HG02610 (cell line): Measurements from ENCODE around the gene DMRTB1.

Experiments
- ATAC-seq: cut with Tn5 transposase; IDR thresholded peaks from one replicate; pipeline ENCODE4 v1.9.1; 2021; ENCODE audit warnings: mild to moderate bottlenecking, moderate library complexity; ENCODE audit not compliant: unreplicated experiment

Gene DMRTB1

DNA sequence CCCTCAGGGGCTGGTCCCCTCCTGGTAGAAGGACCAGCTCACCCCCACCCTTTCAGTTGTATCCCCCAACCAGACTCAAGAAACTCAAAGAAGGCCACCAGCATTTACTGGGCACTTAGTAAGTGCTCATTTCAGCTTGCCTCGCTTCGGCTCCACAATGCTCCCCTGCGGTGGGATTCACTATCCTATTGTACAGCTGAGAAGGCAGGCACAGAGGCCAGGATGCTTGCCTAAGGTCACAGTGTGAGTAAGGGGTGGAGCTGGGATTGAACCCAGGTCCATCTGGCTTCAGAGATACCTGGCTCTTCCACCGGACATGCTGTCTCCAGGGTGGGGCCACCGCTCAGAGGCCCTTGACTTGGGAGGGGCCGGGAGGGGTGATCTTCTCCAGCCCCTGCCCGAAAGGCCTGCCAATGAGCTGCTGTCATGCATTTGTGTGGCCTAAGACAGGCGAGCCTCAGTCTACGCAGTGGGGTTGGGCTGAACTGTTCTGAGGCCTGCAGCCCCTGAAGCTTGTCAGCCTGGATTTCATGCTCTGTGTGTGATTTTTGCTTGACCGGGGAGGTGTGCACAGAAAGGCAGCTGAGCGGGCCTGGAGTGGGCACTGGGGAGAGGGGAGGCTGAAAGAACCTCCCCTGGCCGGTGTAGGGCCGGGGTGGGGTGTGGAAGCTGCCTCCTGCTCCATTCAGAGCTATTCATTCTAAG lies 48.1 kb downstream of the DMRTB1 start:
- no peak for ATAC-seq

DNA sequence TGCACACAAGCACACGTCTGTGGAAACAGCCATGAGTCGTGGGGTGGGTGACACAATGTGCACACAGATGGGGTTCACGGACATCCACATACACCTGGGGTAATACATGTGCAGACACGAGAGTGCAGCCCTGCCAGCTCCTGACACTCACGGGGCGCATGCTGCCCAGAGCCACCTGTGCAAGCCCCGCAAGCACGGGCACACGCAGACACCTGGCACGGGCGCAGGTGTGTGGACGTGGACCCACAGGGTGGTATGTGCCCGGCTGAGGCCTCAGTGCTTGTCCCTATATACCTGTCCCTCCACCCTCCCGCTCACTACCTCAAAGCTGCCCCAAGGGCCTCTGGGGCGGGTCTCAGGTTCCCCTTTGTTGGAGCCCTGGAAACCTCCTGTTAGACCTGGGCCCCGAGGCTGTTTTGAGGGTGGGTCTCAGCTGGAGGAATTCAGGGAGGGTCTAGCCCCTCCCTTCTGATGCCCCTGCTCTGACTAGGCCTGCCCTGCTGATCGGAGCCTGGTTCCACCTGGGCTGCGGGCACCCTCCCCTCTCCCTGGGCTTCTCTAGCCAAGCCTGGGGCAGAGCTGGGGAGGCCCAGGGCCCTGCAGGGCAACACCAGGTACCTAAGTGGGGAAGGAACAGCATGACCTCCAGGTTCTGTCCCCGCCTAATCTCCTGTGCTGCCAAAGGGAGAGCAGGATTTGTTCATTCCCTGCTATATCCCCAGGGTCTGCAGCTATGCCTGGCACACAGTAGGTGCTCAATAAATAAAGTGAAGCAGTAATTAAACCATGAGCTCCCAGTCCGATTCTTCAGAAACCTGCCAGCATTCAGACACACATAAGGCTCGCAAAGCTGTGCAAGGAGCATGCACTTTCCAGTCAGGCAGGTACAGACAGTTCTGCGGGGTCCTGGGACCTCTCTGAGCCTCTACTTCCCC lies 49.1 kb downstream of the DMRTB1 start:
- ATAC-seq: no peak

DNA sequence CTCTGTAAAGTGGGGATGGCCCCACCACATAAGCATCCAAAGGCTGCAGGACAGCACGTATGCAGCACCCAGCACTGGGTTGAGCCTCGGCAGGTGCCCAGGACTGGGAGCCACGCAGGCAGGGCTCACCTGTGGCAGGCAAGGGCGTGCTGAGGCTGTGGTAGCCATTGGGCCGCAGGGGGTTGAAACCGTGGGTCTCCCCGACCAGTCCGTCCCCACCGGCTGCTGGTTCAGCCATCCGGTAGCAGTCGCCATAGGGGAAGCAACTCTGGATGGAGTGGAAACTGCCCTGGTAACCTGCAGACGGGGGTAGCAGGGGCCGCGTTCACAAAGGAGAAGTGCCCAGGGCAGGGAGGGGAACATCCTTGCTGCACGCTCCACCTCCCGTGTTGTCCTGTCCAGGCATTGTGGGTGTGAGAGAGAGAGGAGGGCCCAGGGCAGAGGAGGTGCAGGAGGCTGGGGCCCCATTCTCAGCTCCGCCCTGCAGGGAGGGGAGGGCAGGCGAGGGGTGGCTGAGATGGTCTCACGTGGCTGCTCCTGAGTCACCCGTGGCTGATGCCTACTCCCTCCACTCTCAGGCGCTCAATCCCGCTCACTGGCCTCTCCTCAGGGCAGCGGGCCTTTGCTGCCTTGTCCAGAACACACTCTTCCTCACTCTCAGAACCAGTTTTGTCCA lies 49.9 kb downstream of the DMRTB1 start:
- no peak for ATAC-seq

DNA sequence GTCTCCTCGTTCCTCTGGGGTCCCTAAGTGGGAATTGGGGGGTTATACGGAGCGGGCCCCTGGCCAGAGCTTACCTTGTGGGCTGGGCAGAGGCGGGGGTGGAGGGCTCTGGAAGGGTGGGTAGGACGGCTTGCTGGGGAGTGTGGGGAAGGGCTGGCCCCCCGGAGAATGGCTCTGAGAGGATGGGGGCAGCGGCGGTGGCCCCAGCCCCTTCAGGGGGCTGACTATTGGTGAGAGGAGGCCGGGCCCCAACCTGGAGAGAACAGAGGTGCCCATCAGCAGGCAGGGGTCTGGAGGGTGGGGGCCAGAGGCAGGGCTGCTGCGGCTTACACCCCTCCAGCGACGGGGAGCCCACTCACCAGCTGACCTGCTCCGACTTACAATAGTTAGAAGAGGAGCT lies 50.6 kb downstream of the DMRTB1 start:
- ATAC-seq: no peak

DNA sequence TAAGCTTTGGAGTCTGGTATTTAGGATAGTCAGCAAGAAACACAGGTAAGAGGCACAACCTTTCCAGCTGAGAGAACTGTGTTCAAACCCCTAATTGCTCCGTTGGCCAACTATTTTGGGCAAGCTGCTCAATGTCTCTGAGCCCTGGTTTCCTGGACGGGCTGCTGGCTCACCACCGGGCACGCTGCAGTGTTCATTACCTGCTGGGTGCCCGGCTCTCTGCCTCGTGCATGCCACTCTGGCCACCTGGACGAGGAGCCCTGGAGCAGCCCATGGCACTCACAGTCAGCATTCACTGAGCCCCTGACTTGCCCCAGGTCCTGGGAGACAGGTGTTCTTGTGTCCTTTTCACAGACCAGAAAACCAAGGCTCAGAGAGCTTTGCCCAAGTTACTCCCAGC lies 51.0 kb downstream of the DMRTB1 start:
- ATAC-seq: no peak

DNA sequence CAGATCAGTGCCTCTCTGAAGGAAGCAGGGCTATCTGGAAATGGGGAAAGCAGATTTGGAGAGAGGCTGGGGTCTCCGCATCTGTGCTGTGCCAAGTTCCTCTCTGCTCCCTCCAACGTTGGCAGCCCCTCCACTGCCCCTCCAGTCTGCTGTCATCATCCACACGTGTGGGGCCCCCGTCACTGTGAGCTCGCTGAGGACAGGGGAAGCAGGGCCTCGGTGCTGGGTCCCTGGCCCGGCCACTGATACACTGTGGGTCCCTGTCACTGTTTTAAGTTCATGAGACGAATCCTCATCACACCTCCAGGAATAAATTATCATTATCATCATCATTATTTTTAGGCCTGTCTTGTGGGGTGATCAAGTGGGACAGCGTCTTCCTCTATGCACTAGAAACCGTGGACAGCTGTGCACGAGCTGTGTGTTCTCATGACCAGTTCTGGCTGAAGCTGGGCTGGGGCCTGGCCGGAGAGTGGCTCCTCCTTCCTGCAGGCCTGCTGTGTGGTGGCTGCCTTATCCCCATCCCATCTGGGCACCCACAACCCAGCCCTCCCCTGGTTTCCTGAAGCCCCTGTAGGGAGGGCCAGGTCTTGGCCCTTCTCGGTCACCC lies 52.2 kb downstream of the DMRTB1 start:
- no peak for ATAC-seq

DNA sequence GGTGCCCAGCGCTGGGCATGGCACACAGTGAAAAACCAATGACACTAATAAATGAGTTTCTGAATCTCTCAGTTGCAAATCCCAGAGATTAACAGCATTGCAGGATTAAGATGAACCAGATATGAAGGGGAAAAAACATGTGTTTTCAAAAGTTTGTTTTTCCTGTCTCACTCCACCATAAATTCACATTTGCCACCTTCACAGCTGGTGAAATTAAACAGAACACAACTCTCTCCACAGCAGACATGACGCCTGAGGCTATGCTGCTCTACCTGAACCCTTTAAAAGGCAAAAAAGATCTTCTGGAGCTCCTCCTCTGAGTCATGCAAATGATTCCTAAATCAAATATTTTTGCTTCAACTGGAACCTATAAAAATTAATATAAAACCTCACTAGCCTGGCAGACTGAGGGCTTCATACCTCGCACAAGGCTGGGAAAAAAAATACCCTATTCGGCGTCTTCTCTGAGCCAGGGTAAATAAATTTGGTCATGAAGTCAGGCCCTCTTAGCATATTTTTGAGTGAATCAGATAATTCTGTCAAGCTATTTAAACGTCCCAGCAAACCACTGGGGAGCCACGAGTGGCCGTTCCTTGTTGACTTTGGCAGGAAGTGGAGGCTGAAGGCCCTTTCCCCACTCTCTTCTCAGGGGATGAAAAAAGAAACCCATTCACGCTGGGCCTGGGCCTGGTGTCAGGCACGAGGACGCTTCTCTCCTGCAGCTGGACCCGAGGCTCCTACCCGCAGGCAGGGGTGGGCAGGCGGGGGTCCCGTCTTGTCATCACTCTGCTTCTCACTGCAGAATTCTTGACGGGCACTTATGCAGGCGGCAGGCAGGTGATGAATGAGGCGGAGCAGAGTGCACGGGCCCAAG lies 53.0 kb downstream of the DMRTB1 start:
- no peak for ATAC-seq

DNA sequence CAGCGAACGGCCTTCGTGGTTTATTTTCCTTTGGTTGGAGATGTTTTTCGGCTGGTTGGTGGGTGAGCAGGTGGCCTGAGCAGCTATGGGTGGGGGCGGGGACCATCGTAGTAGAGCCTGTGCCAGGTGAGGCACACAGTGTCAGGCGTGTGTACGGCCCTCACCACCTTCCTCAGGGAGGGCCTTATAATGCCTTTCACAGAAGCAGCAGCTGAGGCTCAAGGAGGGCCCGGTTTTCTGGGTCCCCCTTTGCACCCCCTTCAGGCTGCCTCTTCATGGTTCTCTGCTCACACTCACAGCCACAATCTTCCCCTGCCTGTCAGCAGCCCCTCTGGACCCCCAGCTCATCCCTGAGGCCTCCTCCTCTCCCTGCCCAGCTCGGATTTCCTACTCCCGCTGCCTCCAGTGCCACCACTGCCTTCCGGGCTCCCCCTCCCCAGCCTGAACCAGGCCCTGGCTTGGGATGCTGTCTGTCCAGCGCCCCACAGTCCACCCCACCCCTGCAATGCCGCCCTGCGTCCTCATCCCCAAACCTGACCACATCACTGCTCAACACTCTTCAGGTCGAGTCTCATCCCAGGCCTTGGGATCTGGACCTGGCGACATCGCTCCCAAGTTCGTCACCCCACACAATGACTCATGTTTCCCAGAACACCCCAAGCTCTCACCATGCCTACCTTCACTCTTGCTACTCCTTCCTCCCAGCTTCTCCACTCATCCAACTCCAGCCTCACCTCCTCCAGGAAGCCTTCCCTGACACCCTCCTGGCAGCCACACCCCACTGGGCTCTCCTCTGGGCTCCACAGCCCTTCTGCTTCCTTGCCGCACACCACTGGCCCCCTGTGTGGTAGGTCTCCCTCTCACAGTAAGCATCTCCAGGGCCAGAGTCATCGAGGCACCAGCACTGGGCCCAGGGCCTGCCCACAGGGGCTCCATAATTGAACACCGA lies 53.9 kb downstream of the DMRTB1 start:
- no peak for ATAC-seq

DNA sequence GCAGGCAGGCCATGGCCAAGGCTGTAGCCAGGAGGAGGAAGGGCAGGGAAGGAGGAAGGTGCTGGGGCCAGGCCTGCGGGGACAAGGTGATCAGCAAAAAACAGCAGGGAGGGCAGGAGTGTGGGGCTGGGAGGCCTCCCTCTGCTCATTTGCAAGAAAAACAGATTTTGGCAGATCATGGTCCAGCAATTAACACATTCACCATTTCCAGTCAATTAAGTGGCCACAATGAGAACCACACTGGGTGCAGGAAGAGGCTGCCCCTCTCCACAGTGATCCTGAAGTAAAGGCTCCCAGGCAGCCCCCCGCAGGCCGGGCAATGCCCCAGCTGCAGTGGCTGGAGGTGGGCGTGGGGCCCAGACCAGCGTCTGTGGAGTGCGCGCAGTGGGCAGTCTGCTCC lies 54.6 kb downstream of the DMRTB1 start:
- ATAC-seq: no peak

DNA sequence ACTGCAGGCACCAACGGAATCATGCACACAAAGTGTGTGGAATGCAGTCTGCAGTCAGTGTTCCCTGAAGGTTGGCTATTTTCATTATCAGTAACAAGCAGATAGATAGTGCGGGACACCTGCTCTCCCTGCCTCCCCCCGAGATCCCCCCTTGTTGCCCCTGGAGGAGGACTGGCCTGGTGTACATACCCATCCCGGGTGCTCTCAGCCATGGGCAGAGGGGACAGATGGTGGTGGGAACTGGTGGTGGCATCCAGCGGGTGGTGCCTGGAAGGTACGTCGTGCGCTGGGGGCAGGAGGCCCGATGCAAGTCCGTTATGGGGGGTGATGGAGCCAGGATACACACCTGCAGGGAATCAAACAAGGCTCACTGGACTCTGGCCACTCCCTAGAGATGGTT lies 55.2 kb downstream of the DMRTB1 start:
- ATAC-seq: no peak

DNA sequence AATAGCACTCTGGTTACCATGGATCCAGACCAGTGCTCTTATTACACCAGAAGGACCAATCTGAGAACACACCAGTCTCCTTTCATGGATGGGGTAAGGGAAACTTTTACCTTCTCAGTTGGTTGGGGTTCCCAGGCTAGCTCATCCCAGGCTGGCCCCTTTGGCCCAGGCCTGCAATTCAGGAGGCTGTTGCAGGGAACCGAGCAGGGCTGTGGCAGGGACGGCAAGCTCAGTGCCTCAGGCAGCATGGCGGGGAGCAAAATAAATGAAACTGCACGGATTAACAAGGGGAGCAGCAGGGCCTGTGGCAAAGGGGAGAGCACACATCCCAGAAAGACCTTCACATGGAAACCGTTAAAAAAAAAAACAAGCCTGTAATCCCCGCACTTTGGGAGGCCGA lies 57.0 kb downstream of the DMRTB1 start:
- no peak for ATAC-seq
